B cell (primary cell): Measurements from ENCODE around the gene SLC25A25. TPM values are rescaled to one million over a fixed set of nuclear protein-coding genes. Genes with fewer than 3 reads are reported as not detected.

Experiments
- ATAC-seq: fragments of 200-7000 bp; cut with Tn5 transposase; one replicate; pipeline ENCODE4 v1.10.0; 2021; ENCODE audit warnings: low read depth, mild to moderate bottlenecking, moderate number of reproducible peaks, moderate library complexity
- CTCF ChIA-PET: fragments of 350-600 bp; sonication (Branson Sonifier 250); formaldehyde crosslinking; loops from one replicate; lab custom pipeline; 2021; ENCODE audit warnings: antibody characterized with exemption, inconsistent platforms; lab: Charles Lee
- POLR2A ChIA-PET: fragments of 350-600 bp; sonication (Branson Sonifier 250); formaldehyde crosslinking; loops from one replicate; lab custom pipeline; 2021; ENCODE audit warnings: antibody characterized with exemption; lab: Charles Lee
- DNase-seq: peaks from one replicate; pipeline ENCODE4 v3.0.0; 2013
- H2AFZ ChIP-seq: 2 replicates; pipeline ENCODE4 v1.6.1; 2012; ENCODE audit warnings: mild to moderate bottlenecking, low read depth, low read length; ENCODE audit not compliant: insufficient read depth, poor library complexity, severe bottlenecking
- H3K27ac ChIP-seq, 2 donors: 1 replicate in 1 of 2; 2 replicates in 1 of 2; pipeline ENCODE4 v1.5.1; 2012 to 2013; ENCODE audit warnings: low read length in 2 of 2, mild to moderate bottlenecking in 2 of 2, moderate library complexity in 1 of 2
- H3K27me3 ChIP-seq, 4 experiments: fragments of 200-600 bp in 1 of 4; sonication (generic) in 1 of 4; replicated peaks in 1 of 4; 1 replicate in 2 of 4; 2 replicates in 2 of 4; pipeline versions ENCODE4 v1.6.1 to v1.7.0; 2013 to 2016; ENCODE audit warnings: low read length in 3 of 4, mild to moderate bottlenecking in 2 of 4, mixed read lengths in 1 of 4, moderate library complexity in 1 of 4; ENCODE audit not compliant: insufficient read depth in 4 of 4, control insufficient read depth in 3 of 4; ENCODE audit errors: control extremely low read depth in 1 of 4
- H3K36me3 ChIP-seq, 2 experiments: replicated peaks in 1 of 2; 1 replicate in 1 of 2; 2 replicates in 1 of 2; pipeline versions ENCODE4 v1.6.1 to v1.7.1; 2013; ENCODE audit warnings: low read length in 1 of 2; ENCODE audit not compliant: insufficient read depth in 2 of 2, control insufficient read depth in 1 of 2; ENCODE audit errors: control extremely low read depth in 1 of 2, extremely low read depth in 1 of 2
- H3K4me1 ChIP-seq, 2 donors: fragments of 200-600 bp in 1 of 2; sonication (generic) in 1 of 2; 1 replicate in 1 of 2; 2 replicates in 1 of 2; pipeline versions ENCODE4 v1.5.1 to v1.6.1; 2013 to 2017; ENCODE audit warnings: low read length in 2 of 2; ENCODE audit not compliant: control insufficient read depth in 2 of 2, insufficient read depth in 2 of 2
- H3K4me2 ChIP-seq: replicated peaks from 2 replicates; pipeline ENCODE3; 2012; ENCODE audit warnings: mild to moderate bottlenecking, low read depth, low read length; ENCODE audit not compliant: poor library complexity, severe bottlenecking
- H3K4me3 ChIP-seq, 5 experiments: fragments of 200-600 bp in 1 of 5; sonication (generic) in 1 of 5; 1 replicate in 3 of 5; 2 replicates in 2 of 5; pipeline versions ENCODE4 v1.5.1 to v1.7.0; 2011 to 2016; ENCODE audit warnings: low read length in 4 of 5, mild to moderate bottlenecking in 4 of 5, low read depth in 2 of 5, control low read depth in 1 of 5, moderate library complexity in 1 of 5; ENCODE audit not compliant: insufficient read depth in 1 of 5; ENCODE audit errors: control extremely low read depth in 1 of 5, extremely low read depth in 1 of 5
- H3K79me2 ChIP-seq: fragments of 200-600 bp; sonication (generic); one replicate; pipeline ENCODE4 v1.6.0; 2016; ENCODE audit warnings: low read length; ENCODE audit not compliant: control insufficient read depth, insufficient read depth
- H3K9ac ChIP-seq: fragments of 200-600 bp; sonication (generic); 2 replicates; pipeline ENCODE4 v1.6.1; 2017; ENCODE audit warnings: mild to moderate bottlenecking, low read length, moderate library complexity
- H3K9me3 ChIP-seq, 3 donors: one replicate each; pipeline versions ENCODE4 v1.6.1 to v1.7.1; 2013; ENCODE audit warnings: low read length in 2 of 3; ENCODE audit not compliant: control insufficient read depth in 2 of 3, insufficient read depth in 1 of 3; ENCODE audit errors: control extremely low read depth in 1 of 3
- H4K20me1 ChIP-seq: 2 replicates; pipeline ENCODE4 v1.6.0; 2012; ENCODE audit warnings: mild to moderate bottlenecking, low read length; ENCODE audit not compliant: insufficient read depth, control insufficient read depth, poor library complexity, severe bottlenecking
- H3K27ac Mint-ChIP-seq: one replicate; pipeline ENCODE4 v1.8.0; 2021; ENCODE audit warnings: mixed read lengths
- H3K27me3 Mint-ChIP-seq: one replicate; pipeline ENCODE4 v1.8.0; 2021; ENCODE audit warnings: mixed read lengths
- H3K4me1 Mint-ChIP-seq: one replicate; pipeline ENCODE4 v1.8.0; 2021; ENCODE audit warnings: mixed read lengths
- H3K4me3 Mint-ChIP-seq: one replicate; pipeline ENCODE4 v1.8.0; 2021; ENCODE audit warnings: mixed read lengths
- H3K9me3 Mint-ChIP-seq: one replicate; pipeline ENCODE4 v1.8.0; 2022; ENCODE audit warnings: mixed read lengths; ENCODE audit not compliant: insufficient read depth
- CTCF ChIP-seq: fragments of 200-600 bp; IDR thresholded peaks from one replicate; pipeline ENCODE4 v1.8.0; 2022; ENCODE audit warnings: antibody characterized with exemption, mild to moderate bottlenecking
- EZH2 ChIP-seq: IDR thresholded peaks from 2 replicates; pipeline ENCODE4 v1.6.1; 2012; ENCODE audit warnings: borderline replicate concordance, low read depth, mild to moderate bottlenecking, moderate library complexity, low read length; ENCODE audit not compliant: insufficient read depth, poor library complexity, severe bottlenecking
- WGBS: methylation state at CpG from one replicate; pipeline ENCODE4 v1.1.5; 2013; ENCODE audit warnings: missing lambda C conversion rate; ENCODE audit not compliant: insufficient coverage; 5-methylcytosine and 5-hydroxymethylcytosine counted together
- intact Hi-C: fragments of 100-400 bp; cut with micrococcal nuclease; formaldehyde crosslinking; loops from one replicate; pipeline ENCODE4 v1.10.0; 2022
- polyA plus RNA-seq: library from polyadenylated mRNA; depleted of rRNA; stranded (reverse); fragments of >200 nt; gene quantifications from 2 replicates; pipeline ENCODE4 v1.2.3, GENCODE V29; 2012
- total RNA-seq, 2 donors: library from RNA; stranded (reverse); fragments of 120-200 nt in 1 of 2; gene quantifications; 1 replicate in 1 of 2; 2 replicates in 1 of 2; pipeline versions ENCODE4 v1.2.3 to v1.2.4, GENCODE V29; 2013 to 2022

SLC25A25 gene
- total and polyA plus RNA-seq, 2 donors (not counting 1 experiment from before 2014, with no cell fraction given): 12.1 to 18.6 TPM

DNA sequence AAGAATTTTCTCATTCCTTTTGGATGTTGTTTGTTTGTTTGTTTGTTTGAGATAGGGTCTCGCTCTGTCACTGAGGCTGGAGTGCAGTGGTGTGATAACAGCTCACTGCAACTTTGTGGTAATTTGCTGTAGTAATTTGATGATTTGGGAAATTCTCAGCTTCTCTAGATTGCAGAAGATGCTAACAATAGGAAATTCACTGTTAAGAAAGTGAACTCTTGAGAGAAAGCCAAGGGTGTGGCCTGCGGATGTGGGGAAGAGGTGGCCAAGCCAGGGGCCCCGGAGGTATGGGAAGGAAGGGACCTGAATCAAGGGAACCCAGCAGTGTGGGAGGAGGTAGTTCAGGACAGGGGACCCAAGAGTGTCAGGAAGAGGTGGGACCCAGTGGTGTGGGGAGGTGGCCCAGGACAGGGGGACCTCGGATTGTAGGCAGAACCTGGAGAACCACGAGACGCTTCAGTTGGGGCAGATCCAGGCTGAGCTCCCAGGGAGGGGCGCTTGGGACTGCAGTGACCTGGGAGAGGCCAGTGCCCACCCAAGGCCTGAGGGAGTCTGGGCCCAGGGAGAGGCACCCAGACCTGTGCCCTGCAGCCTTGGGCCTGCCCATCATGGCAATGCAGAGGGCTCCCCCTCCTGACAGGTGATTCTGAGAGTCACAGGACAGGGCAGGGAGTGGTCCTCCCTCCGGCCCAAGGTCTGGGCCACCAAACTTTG is 75.7 kb downstream of the SLC25A25 start:
- no peaks in the 10 kb centered on the region for H3K36me3 ChIP-seq
- no peaks in the 10 kb centered on the region for H3K27me3 ChIP-seq
- H3K4me3 ChIP-seq: no peak overlapping the region
- no peak overlapping the region for H2AFZ ChIP-seq
- ChIA-PET POLR2A (interaction anchor here (0.6 to 0.7 kb wide), 2 partner anchors 178 to 231 kb away, joined by 3 to 5 read pairs; no protein-coding TSS in a partner anchor), CTCF (interaction anchor here (1.3 kb wide), 1 partner anchor 15 kb away, joined by 4 read pairs; no protein-coding TSS in a partner anchor)
- intact Hi-C loops: no loop called here
- no peaks in the 10 kb centered on the region for H3K9me3 ChIP-seq
- Mint-ChIP-seq H3K9me3 (no peaks in the 10 kb centered on the region), H3K27ac (no peak overlapping the region), H3K4me3 (no peak overlapping the region), H3K4me1 (no peaks in the 10 kb centered on the region), H3K27me3 (peaks cover 6% of the 10 kb centered on the region)
- H3K27ac ChIP-seq: no peak overlapping the region
- DNase-seq (no peak), ATAC-seq (no peak)
- peaks cover 0 to 9% of the 10 kb centered on the region in 2 donors for H3K4me1 ChIP-seq
- 79% methylated on average over 8 of the region's 8 CpGs for WGBS
- no peak overlapping the region for H3K9ac ChIP-seq
- TF ChIP-seq CTCF (no peak), EZH2 (no peak)
- H3K79me2 ChIP-seq: no peaks in the 10 kb centered on the region
- no peaks in the 10 kb centered on the region for H4K20me1 ChIP-seq
- no peak overlapping the region for H3K4me2 ChIP-seq
